ENCODE data around the gene DNASE2B. TPM values are rescaled to one million over a fixed set of nuclear protein-coding genes. Genes with fewer than 3 reads are reported as not detected.

Gene DNASE2B
- total RNA-seq, 1 donor from 2014 or later = not detected

DNA sequence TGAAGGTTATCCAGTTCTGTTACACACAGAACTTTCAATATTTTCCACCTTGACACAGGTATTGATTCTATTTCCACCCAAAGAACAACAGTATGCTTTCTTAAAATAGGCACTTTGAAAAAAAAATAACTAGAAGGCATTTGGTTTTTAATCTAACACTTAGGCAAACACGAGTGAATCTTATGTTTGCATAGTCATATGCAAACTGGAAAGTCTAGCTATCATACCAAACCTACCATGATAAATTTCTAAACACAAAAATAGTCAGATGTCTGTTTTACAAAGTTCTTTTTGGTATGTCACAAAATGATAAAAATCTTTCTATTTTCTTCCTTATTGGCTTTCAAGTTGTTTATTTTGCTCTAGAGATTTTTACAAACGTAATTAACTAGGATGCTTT lies 11.6 kb downstream of the DNASE2B start:
- no peaks in the 10 kb centered on the region for H3K4me1 Mint-ChIP-seq (ENCODE audit: low read depth)
- H3K4me3 Mint-ChIP-seq = no peak overlapping the region
- H3K27ac Mint-ChIP-seq = no peak overlapping the region
- no peaks in the 10 kb centered on the region for H3K9me3 Mint-ChIP-seq
- peaks cover 2% of the 10 kb centered on the region for H3K27me3 Mint-ChIP-seq (ENCODE audit: insufficient read depth)
- H3K36me3 Mint-ChIP-seq (ENCODE audit: low read depth) = no peaks in the 10 kb centered on the region
- no peak for DNase-seq (ENCODE audit: low spot score)
- intact Hi-C loops (cut with micrococcal nuclease) = no loop called here

DNA sequence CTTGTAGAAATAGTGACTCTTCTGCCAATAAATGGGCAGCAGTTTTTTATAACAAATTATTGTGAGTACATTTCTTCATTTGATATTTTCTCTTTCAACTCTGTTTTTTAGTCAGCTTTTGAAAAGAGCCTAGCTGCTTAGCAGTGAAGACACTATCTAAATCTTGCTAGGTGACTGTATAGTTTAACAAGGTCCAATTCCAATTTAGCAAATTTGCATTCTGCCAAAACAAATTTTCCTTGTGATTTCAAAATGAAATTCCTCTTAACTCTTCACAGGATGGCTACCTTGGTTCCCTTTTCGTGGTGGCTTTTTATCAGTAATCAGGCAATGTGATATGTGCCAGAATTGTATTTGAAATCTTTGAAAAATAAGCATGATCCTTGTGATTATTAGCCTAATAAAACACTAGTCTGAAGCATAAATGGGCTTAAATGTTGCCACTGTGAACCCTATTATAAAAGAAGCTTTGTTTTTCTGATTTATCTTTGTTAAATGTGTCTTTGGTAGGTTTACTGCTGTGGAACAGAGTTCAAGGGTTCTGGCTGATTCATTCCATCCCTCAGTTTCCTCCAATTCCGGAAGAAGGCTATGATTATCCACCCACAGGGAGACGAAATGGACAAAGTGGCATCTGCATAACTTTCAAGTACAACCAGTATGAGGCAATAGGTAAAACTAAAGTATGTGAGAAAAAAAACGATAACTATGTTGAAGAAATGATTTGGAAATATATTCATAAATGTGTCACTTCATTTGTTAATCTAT lies 12.2 kb downstream of the DNASE2B start:
- Mint-ChIP-seq H3K4me1 (ENCODE audit: low read depth) (no peaks in the 10 kb centered on the region), H3K36me3 (ENCODE audit: low read depth) (no peaks in the 10 kb centered on the region), H3K4me3 (no peak overlapping the region), H3K27ac (no peak overlapping the region), H3K9me3 (no peaks in the 10 kb centered on the region), H3K27me3 (ENCODE audit: insufficient read depth) (peaks cover 2% of the 10 kb centered on the region)
- intact Hi-C loops (cut with micrococcal nuclease) = no loop called here
- no peak for DNase-seq (ENCODE audit: low spot score)

- DNase-seq (ENCODE audit: low spot score) = no peak
- H3K9me3 Mint-ChIP-seq = no peaks in the 10 kb centered on the region
- H3K27me3 Mint-ChIP-seq (ENCODE audit: insufficient read depth) = peaks cover 2% of the 10 kb centered on the region
- H3K36me3 Mint-ChIP-seq (ENCODE audit: low read depth) = no peaks in the 10 kb centered on the region
- H3K27ac Mint-ChIP-seq = no peak overlapping the region
- intact Hi-C loops (cut with micrococcal nuclease) = no loop called here
- no peaks in the 10 kb centered on the region for H3K4me1 Mint-ChIP-seq (ENCODE audit: low read depth)
- no peak overlapping the region for H3K4me3 Mint-ChIP-seq
Observed at GRCh38 chr1:84412316-84412942, 14.1 kb downstream of the DNASE2B start.

DNA sequence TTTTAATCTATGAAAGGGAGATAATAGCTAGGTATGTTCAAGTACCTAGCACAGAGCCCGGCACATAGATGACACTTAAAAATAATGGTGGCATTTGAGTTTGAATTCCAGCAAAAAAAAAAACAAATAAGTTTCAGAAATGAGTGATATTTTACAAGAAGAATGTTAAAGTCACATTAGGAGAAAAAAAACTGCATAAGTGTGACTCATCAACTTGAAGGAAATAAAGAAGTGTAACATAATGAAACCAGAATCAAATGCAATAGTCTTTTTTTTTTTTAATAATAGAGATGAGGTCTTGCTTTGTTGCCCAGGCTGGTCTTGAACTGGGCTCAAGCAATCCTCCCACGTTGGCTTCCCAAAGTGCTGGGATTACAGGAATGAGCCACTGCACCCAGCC lies 17.1 kb downstream of the DNASE2B start:
- Mint-ChIP-seq H3K36me3 (ENCODE audit: low read depth) (no peaks in the 10 kb centered on the region), H3K4me3 (no peak overlapping the region), H3K27me3 (ENCODE audit: insufficient read depth) (peaks cover 6% of the 10 kb centered on the region), H3K27ac (no peak overlapping the region), H3K4me1 (ENCODE audit: low read depth) (no peaks in the 10 kb centered on the region), H3K9me3 (no peaks in the 10 kb centered on the region)
- intact Hi-C loops (cut with micrococcal nuclease) = no loop called here
- no peak for DNase-seq (ENCODE audit: low spot score)

- peaks cover 4% of the 10 kb centered on the region for H3K27me3 Mint-ChIP-seq (ENCODE audit: insufficient read depth)
- H3K4me3 Mint-ChIP-seq = no peak overlapping the region
- H3K4me1 Mint-ChIP-seq (ENCODE audit: low read depth) = no peaks in the 10 kb centered on the region
- intact Hi-C loops (cut with micrococcal nuclease) = no loop called here
- no peak for DNase-seq (ENCODE audit: low spot score)
- H3K27ac Mint-ChIP-seq = no peak overlapping the region
- H3K36me3 Mint-ChIP-seq (ENCODE audit: low read depth) = no peaks in the 10 kb centered on the region
- no peaks in the 10 kb centered on the region for H3K9me3 Mint-ChIP-seq
Observed at GRCh38 chr1:84422909-84423308, 24.6 kb downstream of the DNASE2B start.

DNA sequence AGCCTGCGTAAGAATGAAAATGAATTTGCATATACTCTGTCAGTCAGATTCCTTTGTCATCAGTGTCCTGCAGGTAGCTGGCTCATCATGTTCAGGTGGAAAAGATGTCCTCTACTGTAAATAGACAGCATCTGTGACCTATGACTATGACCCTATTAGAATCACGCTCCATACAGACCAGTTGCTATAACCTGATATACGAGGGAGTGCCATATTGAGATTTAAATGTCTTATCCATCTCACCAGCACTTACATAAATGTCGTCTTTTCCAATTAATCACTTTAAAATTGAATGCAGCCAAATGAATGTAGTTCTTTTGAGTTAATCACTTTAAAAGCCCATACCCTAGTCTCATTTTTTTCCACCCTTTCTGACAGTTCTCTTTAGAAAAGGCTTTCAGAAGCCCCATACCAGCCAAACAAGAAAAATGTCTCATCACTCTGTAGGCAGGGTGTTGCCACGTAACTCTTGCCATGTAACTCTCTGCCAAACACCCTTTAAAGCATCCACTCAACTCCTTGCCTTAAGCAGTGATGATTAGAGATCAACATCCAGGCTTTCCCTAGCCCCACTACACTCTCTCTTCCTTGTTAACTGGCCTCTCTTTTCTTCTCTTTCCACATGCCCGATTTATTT lies 26.3 kb downstream of the DNASE2B start:
- H3K36me3 Mint-ChIP-seq (ENCODE audit: low read depth) = no peaks in the 10 kb centered on the region
- no peak overlapping the region for H3K4me3 Mint-ChIP-seq
- H3K27ac Mint-ChIP-seq = no peak overlapping the region
- no peaks in the 10 kb centered on the region for H3K4me1 Mint-ChIP-seq (ENCODE audit: low read depth)
- peaks cover 4% of the 10 kb centered on the region for H3K27me3 Mint-ChIP-seq (ENCODE audit: insufficient read depth)
- intact Hi-C loops (cut with micrococcal nuclease) = no loop called here
- no peaks in the 10 kb centered on the region for H3K9me3 Mint-ChIP-seq
- DNase-seq (ENCODE audit: low spot score) = no peak

DNA sequence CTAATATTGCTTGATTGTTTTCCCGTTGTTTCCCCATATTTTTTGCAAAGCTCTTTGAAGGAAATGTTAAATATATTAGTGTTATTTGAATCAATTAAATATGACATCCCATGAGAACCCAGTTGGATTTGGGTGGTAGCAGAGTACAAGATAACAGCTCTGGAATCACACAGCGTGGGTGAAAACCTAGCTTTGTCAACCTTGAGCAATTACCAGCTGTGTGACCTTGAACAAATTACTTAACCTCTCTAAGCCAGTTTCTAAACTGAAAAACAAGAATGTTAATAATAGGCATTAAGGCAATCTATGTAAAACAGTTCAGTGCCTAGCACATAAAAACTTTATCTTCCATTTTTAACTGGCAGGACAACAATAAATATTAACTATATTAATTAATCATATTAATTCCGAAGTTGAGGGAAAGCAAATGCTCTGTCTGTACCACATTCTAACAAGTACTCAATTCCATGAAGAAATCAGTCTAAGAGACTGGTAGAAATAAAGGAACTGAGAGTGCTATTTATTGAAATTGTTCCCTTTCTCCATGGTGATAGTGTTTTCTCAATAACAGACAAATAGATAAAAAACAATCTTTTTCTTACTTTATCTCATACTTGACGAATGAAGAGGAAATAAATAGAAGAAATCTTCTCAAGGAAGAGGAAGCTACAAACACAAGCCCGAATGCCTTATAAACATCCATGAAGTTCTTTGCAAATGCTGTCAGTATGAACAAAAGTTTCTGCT lies 27.0 kb downstream of the DNASE2B start:
- no peaks in the 10 kb centered on the region for H3K36me3 Mint-ChIP-seq (ENCODE audit: low read depth)
- H3K4me3 Mint-ChIP-seq = no peak overlapping the region
- no peaks in the 10 kb centered on the region for H3K4me1 Mint-ChIP-seq (ENCODE audit: low read depth)
- DNase-seq (ENCODE audit: low spot score) = no peak
- no peaks in the 10 kb centered on the region for H3K9me3 Mint-ChIP-seq
- no peaks in the 10 kb centered on the region for H3K27me3 Mint-ChIP-seq (ENCODE audit: insufficient read depth)
- intact Hi-C loops (cut with micrococcal nuclease) = no loop called here
- no peak overlapping the region for H3K27ac Mint-ChIP-seq

GRCh38 chr1:84426376-84426775 lies 28.1 kb downstream of the DNASE2B start:
- Mint-ChIP-seq H3K27me3 (ENCODE audit: insufficient read depth) (no peaks in the 10 kb centered on the region), H3K4me1 (ENCODE audit: low read depth) (no peaks in the 10 kb centered on the region)

DNA sequence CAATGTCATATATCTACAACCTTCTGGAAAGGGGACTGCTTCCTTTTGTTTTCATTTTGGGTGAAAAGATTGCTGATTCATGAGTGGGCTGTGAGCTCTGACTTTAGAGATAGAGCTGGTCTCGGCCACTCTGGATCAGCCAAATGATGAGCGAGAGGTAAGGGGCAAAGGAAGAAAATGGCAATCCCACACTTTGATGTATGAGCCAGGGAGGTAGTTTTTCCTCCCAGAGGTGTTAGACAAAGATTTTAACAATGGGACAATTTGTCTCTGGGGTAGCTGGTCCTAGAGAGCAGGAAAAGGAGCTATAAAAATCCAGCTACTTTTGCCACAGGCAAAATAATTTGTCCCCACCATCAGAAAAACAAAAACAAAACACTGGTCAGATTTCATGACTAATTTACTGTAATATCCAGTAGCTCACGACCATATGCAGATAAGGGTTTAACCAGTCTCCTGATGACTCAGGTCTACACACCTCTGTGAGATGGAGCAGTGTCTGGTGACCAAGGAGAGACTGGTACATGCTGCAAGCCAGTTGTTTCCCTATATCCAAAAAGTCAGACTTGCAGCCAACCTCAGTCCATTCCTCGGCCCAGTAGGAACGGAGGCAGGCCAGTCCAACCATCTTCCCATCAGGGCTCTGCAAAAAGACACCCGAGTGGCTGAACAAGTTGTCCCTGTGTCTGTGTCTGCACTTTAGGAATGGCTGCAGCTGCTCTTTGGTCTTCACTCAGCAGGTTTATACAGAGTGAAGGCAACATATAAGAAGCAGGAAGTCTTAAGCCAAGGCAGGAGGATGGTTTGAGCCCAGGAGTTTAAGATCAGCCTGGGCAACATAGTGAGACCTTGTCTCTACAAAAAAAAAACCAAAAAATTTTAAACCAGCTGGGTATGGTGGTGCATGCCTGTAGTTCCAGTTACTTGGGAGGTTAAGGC lies 29.2 kb downstream of the DNASE2B start:
- Mint-ChIP-seq H3K4me1 (ENCODE audit: low read depth) (no peaks in the 10 kb centered on the region), H3K27ac (no peak overlapping the region), H3K9me3 (no peaks in the 10 kb centered on the region), H3K36me3 (ENCODE audit: low read depth) (no peaks in the 10 kb centered on the region), H3K27me3 (ENCODE audit: insufficient read depth) (no peaks in the 10 kb centered on the region), H3K4me3 (no peak overlapping the region)
- no peak for DNase-seq (ENCODE audit: low spot score)
- intact Hi-C loops (cut with micrococcal nuclease) = no loop called here

More at GRCh38 chr1:84426376-84426775, 28.1 kb downstream of the DNASE2B start:
- Mint-ChIP-seq H3K27ac (no peak overlapping the region), H3K4me3 (no peak overlapping the region), H3K9me3 (no peaks in the 10 kb centered on the region), H3K36me3 (ENCODE audit: low read depth) (no peaks in the 10 kb centered on the region)
- no peak for DNase-seq (ENCODE audit: low spot score)
- intact Hi-C loops (cut with micrococcal nuclease) = no loop called here

- no peaks in the 10 kb centered on the region for H3K27me3 Mint-ChIP-seq (ENCODE audit: insufficient read depth)
- peaks cover 2% of the 10 kb centered on the region for H3K4me1 Mint-ChIP-seq (ENCODE audit: low read depth)
- intact Hi-C loops (cut with micrococcal nuclease) = no loop called here
Observed at GRCh38 chr1:84428235-84428634, 30.0 kb downstream of the DNASE2B start.

DNA sequence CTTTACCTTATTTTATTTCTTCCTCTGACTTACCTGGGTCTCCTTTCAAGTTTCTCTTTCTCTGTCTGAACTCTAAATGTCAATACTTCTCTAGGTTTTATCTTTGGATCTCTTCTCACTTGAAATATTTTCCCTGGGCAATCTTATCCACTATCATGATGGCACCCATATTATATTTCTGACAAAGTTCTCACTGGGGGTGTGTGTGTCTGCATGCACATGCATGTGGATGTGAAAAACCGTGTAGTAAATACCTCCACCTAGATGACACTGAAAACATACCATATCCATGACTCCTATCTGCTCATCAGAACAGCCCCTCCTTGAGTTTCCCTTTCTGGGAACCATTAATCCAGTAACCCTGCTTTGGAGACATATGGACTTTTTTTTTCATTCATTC lies 30.9 kb downstream of the DNASE2B start:
- no peaks in the 10 kb centered on the region for H3K9me3 Mint-ChIP-seq
- DNase-seq (ENCODE audit: low spot score) = no peak
- H3K36me3 Mint-ChIP-seq (ENCODE audit: low read depth) = no peaks in the 10 kb centered on the region
- H3K27me3 Mint-ChIP-seq (ENCODE audit: insufficient read depth) = no peaks in the 10 kb centered on the region
- no peak overlapping the region for H3K27ac Mint-ChIP-seq
- no peak overlapping the region for H3K4me3 Mint-ChIP-seq
- H3K4me1 Mint-ChIP-seq (ENCODE audit: low read depth) = peaks cover 11% of the 10 kb centered on the region
- intact Hi-C loops (cut with micrococcal nuclease) = no loop called here

More at GRCh38 chr1:84428235-84428634, 30.0 kb downstream of the DNASE2B start:
- H3K9me3 Mint-ChIP-seq = no peaks in the 10 kb centered on the region
- no peak overlapping the region for H3K27ac Mint-ChIP-seq
- no peaks in the 10 kb centered on the region for H3K36me3 Mint-ChIP-seq (ENCODE audit: low read depth)
- no peak for DNase-seq (ENCODE audit: low spot score)
- no peak overlapping the region for H3K4me3 Mint-ChIP-seq

DNA sequence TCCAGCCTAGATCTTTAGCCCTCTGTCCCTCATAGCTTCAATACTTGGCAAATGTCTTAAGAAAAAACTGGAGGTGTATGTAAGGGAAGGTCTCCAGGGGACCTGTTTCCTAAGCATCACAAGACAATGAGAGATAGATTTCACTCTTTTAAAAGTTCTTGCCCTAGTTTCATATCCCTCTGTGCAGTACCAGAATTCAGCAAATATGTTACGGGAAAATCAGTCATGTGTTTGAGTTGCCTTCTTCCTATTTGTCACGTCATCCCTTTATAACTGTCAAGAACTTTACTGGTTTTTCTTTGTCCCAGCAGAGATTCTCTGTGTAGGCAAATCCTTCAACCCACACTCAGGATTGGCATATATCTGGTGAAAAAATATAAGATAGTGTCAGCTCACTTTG lies 32.3 kb downstream of the DNASE2B start:
- intact Hi-C loops (cut with micrococcal nuclease) = loop anchor here (5.0 to 10.0 kb wide), 2 partner anchors 353 to 824 kb away; partner anchors contain the start of gene C1orf52

More for the DNA sequence above, 32.3 kb downstream of the DNASE2B start:
- Mint-ChIP-seq H3K9me3 (no peaks in the 10 kb centered on the region), H3K27ac (no peak overlapping the region), H3K4me1 (ENCODE audit: low read depth) (peaks cover 11% of the 10 kb centered on the region), H3K4me3 (no peak overlapping the region), H3K27me3 (ENCODE audit: insufficient read depth) (no peaks in the 10 kb centered on the region), H3K36me3 (ENCODE audit: low read depth) (no peaks in the 10 kb centered on the region)
- no peak for DNase-seq (ENCODE audit: low spot score)

All from activated T-helper 1 cell treated with anti-CD3 and anti-CD28 coated beads, Interleukin-12 subunit alpha, Interleukin-12 subunit beta, Interleukin-2, Interleukin-4 antibody, amounts not matched to agents 30 ng/mL and 10 ng/mL and 1 ng/mL, durations not matched to agents 14 hours and 24 hours and 36 hours (primary cell).